NCI-H1105 treated with DMSO at 0.1 percent for 48 hours (cell line): ENCODE measurements around the gene ZNF692.
A peak's percentile ranks its signal among the peaks of the same experiment; 100 is the strongest.
"Not testable (repeated sequence)": the region's sequence is repeated elsewhere in the genome, so short reads cannot be mapped to it uniquely, and the experiment has no call there.

Experiments used
- DNase-seq: peaks from one replicate; lab custom pipeline; 2025; lab: John Stamatoyannopoulos, UW

The ZNF692 gene

GRCh38 chr1:248849152-248849551 is 9.7 kb downstream of the ZNF692 start:
- no peak for DNase-seq

- DNase-seq: no peak
These were observed 10.3 kb downstream of the ZNF692 start for GRCh38 chr1:248848602-248849001.

GRCh38 chr1:248847956-248848561 is 10.8 kb downstream of the ZNF692 start:
- DNase-seq: no peak

GRCh38 chr1:248847181-248847955 is 11.5 kb downstream of the ZNF692 start:
- DNase-seq: no peak

- DNase-seq: no peak
These were observed 14.4 kb downstream of the ZNF692 start for GRCh38 chr1:248844526-248844925.

- no peak for DNase-seq
These were observed 15.2 kb downstream of the ZNF692 start for GRCh38 chr1:248843687-248844086.

- DNase-seq: no peak
These were observed 16.0 kb downstream of the ZNF692 start for GRCh38 chr1:248842781-248843331.

GRCh38 chr1:248841702-248842395 is 17.0 kb downstream of the ZNF692 start:
- no peak for DNase-seq

GRCh38 chr1:248840946-248841345 is 17.9 kb downstream of the ZNF692 start:
- DNase-seq: no peak

- no peak for DNase-seq
These were observed 19.7 kb downstream of the ZNF692 start for GRCh38 chr1:248839168-248839555.

GRCh38 chr1:248838357-248839167 is 20.3 kb downstream of the ZNF692 start:
- peak; percentile 71 for DNase-seq

- peak; percentile 88 for DNase-seq
These were observed 21.0 kb downstream of the ZNF692 start, which contains the start of gene ZNF672 for GRCh38 chr1:248837781-248838356. TSS of gene ZNF672 (plus strand) at chr1:248838224. CDS start at chr1:248847275, 9,051 bp downstream.

- DNase-seq: no peak
These were observed 21.7 kb downstream of the ZNF692 start for GRCh38 chr1:248837045-248837780.

GRCh38 chr1:248834343-248834940 is 24.4 kb downstream of the ZNF692 start:
- DNase-seq: no peak

- DNase-seq: no peak
These were observed 27.0 kb downstream of the ZNF692 start for GRCh38 chr1:248831842-248832241.

GRCh38 chr1:248830718-248831017 is 28.2 kb downstream of the ZNF692 start:
- DNase-seq: not testable (repeated sequence)

GRCh38 chr1:248828845-248829244 is 30.0 kb downstream of the ZNF692 start:
- no peak for DNase-seq

GRCh38 chr1:248825909-248826760 is 32.8 kb downstream of the ZNF692 start, which contains the start of gene SH3BP5L:
TSS of gene SH3BP5L (minus strand) at chr1:248825915. CDS start at chr1:248824935, 980 bp downstream.
- DNase-seq: peak; percentile 81

GRCh38 chr1:248825573-248825908 is 33.3 kb downstream of the ZNF692 start:
- DNase-seq: no peak
